Embryonic facial prominence (tissue), 1 donor: ENCODE data around the gene KCNE2.
"Not testable (repeated sequence)": the region's sequence is repeated elsewhere in the genome, so short reads cannot be mapped to it uniquely, and the experiment has no call there.

ENCODE experiments used
- DNase-seq: peaks from one replicate; pipeline ENCODE4 v3.0.0-alpha.2; 2016; ENCODE audit errors: extremely low spot score

KCNE2 gene

DNA sequence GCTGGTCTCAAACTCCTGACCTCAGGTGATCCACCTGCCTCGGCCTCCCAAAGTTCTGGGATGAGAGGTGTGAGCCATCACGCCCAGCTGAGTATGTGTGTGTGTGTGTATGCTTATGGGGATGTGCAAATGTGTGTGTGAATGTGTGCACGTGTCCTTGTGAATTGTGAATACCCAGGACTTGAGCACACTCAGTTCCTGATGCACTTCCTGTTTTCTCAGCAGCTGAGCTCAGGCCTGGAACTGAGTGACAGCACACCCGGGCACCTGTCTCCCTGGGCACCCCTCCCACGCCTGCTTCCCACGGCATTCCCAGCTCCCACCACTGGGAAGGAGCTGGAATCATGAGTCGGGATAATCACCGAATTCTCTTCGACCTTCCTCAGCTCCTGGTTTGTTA is 43.5 kb downstream of the KCNE2 start:
- not testable (repeated sequence) for DNase-seq

DNA sequence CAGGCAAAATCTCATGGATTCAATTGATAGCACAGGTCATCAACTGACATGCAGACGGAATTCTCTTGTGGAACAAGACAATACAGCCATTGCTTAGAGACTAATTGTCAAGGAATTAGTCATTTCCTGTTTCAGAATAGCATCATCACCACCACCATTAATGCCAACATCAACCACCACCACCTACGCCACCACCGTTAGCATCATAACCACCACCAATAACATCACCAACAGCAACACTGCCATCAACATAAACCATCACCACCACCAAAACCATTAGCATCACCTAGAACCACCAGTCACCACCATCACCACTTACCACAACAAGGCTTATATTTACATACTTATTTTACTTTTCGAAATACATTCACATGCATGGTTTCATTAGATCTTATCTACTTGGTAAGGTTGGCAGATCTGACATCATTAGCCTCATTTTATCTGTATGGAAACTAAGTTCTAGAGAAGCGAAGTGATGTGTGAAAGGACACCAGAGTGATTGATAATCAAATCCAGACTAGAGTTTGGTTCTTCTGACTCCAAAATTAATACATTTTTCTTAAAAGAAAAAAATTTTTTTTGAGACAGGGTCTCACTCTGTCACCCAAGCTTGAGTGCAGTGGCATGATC is 53.8 kb downstream of the KCNE2 start:
- not testable (repeated sequence) for DNase-seq
